GM21786 (cell line): Measurements from ENCODE around the gene STING1.
"Not testable (repeated sequence)": the region's sequence is repeated elsewhere in the genome, so short reads cannot be mapped to it uniquely, and the experiment has no call there.

Experiments
- ATAC-seq: cut with Tn5 transposase; IDR thresholded peaks from one replicate; pipeline ENCODE4 v1.9.1; 2021; ENCODE audit not compliant: unreplicated experiment

Gene STING1

DNA sequence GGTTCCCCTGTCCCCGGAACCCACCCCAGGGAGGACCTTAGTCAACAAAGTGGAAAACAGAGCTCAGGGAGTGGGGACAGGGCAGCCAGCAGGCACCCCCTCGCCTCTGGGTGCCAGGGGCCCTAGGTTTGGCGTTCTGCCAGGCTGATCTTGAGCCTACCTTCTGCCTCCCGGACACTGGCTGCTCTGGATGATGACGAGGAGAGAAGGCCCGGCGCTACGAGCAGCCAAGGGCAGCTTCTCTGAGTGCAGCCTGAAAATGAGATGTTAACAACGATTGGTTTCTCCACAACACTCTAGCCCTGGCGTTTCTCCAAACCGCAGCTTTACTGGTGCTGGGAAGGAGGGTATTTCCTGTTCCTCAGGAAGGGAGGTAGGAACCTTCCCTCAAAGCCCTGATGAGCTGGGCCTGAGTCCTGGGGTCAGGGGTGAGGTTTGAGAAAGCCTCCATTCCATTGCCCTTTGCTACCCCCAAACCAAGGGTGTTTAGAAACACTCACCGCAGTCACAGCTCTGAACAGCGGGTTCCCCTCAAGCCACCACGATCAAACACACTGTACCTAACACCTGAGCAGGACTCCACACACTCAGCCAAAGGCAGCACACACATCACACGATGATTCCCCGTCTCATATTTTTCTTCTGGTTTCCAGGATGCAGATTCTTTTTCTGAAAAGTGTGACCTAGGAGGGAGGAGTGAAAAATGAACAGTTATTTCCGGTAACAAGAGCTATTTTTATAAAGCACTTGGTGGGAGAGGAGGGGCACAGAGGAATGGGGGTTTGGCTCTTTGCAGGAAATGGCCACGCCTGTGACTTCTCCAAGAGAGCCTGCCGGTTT lies at the start of gene STING1:
TSS of gene STING1 (minus strand) at position 709 of the 840 bp plus-strand sequence. CDS start 1,054 bp downstream, outside the sequence.
- peak; percentile 46 for ATAC-seq

DNA sequence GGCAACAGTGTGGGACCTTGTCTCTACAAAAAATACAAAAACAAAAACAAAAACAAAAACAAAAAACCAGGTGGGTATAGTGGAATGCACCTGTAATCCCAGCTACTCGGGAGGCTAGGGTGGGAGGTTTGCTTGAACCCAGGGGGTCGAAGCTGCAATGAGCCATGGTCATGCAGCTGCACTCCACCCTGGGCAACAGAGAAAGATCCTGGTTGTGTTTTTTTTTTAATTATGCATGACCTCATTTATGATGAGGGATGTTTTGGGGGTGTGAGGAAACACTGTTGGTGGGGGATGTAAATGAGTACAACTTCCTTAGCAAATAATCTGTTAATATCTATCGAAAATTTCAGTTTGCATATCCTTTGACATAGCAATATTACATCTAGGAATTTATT lies 49.2 kb upstream of the STING1 start:
- ATAC-seq = no peak

DNA sequence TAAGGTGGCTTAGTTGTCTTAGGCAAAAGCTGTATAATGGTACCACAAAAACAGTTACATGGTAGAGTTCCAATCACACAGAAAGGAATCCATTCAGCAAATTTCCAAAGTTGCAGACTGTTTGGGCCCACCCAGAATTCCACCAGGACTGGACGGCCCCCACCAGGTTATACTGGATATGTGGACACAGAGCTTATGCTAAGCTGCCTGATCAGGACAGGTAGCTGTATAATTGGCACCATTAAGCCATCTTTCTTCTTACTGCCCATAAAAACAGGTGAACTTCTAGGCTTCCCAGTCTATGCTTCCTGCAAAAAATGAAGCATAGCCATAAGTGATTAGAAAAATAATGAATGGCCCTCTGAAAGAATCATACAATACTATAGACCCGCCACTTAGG lies 47.5 kb upstream of the STING1 start:
- not testable (repeated sequence) for ATAC-seq

DNA sequence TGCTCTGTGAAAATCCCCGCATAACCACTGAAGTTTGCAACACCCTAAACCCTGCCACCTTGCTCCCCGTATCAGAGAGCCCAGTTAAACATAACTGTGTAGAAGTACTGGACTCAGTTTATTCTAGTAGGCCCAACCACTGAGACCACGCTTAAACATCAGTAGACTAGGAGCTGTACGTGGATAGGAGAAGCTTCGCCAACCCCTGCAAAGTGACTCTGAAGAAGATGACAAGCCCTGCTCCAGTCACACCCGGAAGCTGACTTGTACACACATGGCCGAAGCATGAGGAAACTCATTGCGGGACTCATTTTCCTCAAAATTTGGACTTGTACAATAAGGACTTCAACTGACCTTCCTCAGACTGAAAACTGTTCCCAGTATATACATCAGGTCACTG lies 46.1 kb upstream of the STING1 start:
- not testable (repeated sequence) for ATAC-seq

DNA sequence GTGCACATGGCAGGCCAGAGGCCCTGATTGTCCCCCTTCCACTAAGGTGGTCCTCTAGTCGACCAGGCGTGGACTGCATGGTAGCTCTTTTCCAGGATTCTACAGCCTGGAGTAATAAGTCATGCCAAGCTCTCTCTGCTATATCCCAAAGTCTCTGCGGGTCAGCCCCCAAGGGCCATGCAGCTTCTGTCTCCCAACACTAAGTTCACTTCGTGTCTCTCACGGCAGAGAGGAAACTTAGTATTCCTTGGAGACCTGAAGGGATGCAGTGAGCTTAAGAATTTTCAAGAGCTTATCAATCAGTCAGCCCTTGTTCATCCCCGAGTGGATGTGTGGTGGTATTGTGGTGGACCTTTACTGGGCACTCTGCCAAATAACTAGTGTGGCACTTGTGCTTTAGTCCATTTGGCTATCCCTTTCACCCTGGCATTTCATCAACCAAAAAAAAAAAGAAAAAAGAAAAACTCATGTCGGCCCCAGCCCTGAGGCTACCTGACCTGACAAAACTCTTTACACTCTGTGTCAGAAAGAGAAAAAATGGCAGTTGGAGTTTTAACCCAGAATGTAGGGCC lies 45.4 kb upstream of the STING1 start:
- not testable (repeated sequence) for ATAC-seq

DNA sequence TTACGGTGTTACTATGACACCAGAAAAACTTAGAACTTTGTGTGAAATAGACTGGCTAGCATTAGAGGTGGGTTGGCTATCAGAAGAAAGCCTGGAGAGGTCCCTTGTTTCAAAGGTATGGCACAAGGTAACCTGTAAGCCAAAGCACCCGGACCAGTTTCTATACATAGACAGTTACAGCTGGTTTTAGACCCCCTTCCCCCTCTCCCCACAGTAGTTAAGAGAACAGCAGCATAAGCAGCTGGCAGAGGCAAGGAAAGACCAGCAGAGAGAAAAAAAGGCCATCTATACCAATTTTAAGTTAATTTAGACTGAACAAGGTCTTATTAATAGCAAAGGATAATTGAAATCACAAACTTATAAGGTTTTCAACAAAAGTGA lies 44.5 kb upstream of the STING1 start:
- ATAC-seq = not testable (repeated sequence)

DNA sequence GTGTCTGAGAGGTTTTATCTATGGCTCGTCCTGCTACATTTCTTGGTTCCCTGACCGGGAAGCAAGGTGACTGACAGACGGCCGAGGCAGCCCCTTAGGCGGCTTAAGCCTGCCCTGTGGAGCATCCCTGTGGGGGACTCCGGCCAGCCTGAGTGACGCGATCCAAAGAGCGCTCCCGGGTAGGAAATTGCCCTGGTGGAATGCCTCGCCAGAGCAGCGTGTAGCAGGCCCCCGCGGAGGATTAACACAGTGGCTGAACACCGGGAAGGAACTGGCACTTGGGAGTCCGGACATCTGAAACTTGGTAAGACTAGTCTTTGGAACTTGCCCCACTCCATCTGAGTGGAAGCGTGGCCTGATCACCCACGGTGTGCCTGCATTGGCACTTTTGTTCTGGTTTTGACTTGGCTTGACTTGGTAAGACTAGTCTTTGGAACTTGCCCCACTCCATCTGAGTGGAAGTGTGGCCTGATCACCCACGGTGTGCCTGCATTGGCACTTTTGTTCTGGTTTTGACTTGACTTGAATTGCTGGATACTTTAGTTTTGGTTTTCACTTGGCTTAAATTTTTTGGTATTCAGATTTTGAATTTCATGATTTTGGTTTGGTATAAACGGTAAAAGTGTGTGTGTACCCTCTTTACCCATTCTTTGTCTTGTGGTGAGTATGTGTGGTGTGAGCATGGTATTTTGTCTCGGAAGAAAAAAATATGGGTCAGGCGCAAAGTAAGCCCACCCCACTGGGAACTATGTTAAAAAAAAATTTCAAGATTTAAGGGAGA lies 43.9 kb upstream of the STING1 start:
- ATAC-seq = not testable (repeated sequence)

DNA sequence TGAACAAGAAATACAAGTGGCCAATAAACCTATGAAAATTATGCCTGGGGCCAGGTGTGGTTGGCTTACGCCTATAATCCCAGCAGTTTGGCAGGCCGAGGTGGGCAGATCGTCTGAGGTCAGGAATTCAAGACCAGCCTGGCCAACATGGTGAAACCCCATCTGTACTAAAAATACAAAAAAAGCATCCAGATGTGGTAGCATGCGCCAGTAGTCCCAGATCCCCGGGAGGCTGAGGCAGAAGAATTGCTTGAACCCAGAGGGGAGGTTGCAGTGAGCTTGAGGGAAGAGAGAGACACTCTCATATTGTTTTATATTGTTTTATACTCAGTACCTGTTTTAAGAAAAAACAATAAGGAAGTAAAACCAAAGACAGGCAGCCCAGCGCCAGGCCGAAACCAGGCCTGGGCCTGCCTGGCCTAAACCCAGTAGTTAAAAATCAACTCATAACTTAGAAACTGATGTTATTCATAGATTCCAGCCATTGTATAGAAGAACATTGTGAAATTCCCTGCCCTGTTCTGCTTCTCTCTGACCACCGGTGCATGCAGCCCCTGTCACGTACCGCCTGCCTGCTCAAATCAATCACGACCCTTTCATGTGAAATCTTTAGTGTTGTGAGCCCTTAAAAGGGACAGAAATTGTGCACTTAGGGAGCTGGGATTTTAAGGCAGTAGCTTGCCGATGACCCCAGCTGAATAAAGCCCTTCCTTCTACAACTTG lies 43.2 kb upstream of the STING1 start:
- ATAC-seq = not testable (repeated sequence)

DNA sequence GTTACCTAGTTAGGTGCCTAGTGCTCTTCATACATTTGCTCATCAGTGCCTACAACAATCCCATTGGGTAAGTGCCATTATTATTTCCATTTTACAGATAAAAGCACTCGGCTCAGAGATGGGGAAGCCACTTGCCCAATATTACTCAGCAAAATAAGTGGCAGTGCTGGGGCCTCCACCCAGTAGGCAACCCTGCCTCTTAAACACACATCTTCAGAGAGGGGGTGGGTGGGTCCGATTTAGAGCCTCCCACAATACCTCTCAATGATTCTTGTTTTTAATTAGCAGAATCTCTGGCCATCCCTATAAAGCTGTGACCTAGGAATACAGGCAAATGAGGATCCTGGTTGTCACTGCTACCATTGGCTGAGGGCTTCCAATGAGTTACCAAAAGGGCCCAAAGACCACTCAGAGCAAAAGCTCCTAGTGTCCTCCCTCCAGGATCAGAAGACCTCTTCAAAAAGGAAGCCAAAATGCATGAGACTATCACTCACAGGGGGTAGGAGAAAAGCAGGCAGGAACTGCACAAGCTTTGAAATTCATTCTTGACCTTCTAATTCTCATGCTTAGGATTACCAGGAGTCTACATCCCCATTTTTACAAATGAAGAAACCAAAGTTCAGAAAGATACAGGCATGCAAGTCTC lies 42.5 kb upstream of the STING1 start:
- ATAC-seq = no peak

DNA sequence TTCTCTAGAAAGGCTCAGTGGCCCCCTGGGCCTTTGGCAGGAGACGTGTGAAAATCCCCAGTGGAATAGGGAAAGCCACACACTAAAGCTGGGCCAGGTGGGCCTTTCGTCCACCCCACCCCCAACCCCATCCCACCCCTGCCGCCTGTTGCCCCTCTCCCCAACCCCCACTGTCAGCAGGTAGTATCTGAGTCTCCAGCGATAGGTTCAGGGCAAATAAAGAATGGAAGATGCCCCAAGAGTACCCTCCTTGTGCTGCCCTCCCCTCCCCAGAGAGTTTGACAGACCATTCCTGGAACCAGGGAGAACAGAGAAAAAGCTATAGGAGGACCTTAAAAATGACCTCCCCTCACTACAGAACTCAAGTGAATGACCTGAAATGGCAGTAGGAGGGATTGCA lies 41.9 kb upstream of the STING1 start:
- no peak for ATAC-seq

DNA sequence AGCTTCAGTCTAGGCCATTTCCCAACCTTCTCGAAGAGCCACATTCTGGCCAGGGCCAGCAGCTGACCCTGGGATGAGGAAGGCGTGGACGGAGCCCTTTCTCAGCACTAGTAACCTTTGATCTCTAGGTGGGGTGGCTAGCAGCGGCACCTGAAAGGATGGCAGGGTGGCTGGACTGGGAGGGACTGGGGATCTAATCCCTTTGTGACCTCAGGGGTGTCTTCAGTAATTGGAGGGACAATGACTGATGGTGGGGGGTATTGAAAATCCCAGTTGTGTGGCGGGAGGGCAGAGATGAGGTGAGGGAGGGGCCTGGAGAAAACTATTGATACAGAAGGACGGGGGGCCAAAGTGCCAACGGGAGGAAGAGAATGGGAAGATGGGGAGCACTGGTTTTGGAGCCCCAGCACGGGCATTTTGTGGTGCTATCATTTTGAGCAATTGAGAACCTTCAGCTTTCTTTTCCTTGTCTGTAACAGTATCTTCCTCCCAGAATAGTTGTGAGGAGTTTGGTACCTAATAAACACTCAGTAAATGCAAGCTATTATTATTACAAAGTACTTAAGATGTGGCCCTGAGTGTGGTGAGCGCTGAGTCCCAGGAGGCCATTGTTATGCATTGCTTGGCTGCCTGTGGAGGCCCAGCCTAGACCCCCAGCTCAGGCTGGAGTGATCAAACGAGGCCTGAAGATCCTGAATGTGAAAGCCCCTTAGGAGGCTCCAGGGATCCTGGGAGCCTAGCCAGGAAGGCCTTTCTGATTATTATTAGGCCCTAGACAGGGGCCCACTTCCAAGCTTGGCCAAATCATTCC lies 41.3 kb upstream of the STING1 start:
- ATAC-seq = no peak

DNA sequence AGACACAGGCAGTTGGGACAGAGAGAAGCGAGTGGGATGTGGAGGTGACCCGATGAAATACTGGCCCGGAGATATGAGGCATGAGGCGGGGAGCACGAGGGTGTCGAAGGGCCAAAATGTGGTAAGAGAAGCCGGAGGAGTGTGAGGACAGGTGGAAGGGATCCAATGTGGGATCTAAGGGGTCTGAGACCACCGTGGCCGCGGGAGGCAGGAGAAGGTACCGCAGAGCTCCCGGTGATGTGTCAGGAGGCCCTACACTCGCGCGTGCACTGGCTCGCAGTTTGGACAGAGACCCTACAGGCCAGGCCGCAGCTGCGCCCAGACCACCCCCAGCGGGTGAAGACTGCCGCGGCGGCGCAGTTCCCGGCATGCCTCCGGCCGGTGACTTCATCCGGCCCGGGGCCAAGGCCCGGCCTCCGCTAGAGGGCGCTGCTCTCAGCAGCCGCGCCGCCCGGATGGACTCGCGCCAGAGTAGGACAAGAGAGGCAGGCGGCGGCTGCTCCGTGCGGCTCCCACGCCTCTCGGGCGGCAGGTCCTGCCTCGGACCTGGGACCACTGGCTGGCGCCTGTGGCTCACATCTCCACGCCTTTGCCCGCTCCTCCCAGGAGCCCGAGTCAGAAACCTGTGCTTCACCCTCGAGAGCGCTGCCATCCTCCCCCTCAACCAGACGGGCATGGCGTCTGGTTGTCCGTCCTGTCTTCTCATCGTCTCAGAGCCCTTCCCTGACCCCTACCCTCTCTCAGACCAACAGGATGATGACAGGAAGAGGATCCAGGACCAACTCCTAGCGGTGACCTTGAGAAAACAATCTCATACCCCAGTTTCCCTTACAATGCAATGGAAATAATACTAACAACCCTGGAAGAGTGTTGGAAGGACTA lies 35.4 kb upstream of the STING1 start:
- ATAC-seq = peak; percentile 84

DNA sequence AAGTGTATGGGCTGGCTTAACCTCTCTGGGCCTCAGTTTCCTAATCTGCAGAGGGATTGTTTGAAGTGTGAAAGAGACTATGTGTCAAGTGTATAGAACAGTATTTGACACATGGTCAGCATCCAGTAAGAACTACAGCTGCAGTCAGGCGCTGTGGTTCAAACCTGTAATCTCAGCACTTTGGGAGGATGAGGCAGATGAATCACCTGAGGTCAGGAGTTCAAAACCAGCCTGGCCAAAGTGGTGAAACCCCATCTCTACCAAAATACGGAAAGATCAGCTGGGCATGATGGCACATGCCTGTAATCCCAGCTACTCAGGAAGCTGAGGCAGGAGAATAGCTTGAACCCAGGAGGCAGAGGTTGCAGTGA lies 31.9 kb upstream of the STING1 start:
- no peak for ATAC-seq

DNA sequence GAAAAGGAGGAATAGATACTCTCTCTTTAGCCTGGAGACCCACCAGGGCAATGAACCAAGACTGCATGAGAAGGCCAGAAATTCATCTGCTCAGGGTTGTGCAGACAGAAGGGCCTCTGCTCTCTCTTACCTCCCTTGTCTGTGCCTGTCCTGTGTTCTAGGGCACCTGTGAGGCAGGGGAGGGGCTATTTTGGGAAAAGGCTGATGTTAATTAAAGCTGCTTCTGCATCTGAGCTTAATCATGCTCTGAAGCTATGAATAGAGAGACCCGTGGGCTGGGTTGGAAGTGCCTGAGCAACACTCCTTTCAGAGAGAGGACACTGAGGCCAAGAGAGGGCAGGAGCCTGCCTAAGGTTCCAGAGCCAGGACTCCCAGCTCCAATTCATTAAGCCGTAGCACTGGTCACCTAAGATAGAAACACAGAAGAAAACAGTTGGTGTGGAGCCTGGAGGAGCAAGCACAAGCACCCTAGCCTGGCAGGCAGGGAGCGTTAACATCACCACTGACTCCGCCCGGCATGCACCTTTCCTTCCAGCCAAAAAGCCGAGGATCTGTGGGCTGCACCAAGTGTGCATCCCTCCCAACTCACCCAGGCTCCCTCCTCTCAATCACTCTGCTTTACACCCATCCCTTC lies 31.4 kb upstream of the STING1 start:
- ATAC-seq = peak; percentile 9

DNA sequence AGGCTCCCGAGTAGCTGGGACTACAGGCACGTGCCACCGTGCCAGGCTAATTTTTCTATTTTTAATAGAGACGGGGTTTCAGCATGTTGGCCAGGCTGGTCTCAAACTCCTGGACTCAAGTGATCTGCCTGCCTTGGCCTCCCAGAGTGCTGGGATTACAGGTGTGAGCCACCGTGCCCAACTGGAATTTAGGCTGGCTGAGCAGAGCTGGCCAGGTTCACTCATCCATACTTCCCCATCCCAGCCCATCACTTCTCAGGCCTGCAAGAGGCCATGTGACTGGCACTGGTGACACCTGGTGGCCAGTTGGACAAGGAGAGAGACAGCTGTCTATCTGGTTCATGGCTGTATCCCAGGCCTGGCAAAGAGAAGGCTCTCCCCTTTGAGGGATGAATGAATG lies 30.9 kb upstream of the STING1 start:
- ATAC-seq = peak; percentile 54

DNA sequence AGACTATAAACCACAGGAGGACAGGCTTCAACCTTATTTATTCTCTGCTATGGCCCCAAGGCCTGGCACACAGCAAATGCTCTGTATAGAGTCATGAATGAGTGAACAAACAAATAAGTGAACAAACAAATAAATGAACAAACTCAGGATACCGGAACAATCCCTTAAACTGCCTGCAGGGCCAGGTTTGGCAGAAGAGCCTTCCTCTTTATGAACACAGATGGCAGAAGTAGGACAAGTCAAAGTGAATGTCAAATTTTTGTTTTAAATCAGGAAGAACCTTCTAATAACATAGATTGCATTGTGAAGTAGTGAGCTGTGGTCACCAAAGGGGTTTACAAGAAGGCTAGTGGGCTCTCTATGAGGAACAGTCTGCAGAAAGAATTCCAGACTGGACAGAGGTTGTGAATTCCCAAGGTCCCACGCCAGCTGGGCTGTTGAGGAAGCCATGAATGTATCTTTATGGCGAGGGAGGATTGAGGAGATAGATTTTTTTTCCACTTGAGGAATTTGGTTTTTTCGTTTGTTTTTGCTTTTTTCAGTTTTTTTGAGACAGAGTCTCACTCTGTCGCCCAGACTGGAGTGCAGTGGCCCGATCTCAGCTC lies 30.3 kb upstream of the STING1 start:
- ATAC-seq = no peak

DNA sequence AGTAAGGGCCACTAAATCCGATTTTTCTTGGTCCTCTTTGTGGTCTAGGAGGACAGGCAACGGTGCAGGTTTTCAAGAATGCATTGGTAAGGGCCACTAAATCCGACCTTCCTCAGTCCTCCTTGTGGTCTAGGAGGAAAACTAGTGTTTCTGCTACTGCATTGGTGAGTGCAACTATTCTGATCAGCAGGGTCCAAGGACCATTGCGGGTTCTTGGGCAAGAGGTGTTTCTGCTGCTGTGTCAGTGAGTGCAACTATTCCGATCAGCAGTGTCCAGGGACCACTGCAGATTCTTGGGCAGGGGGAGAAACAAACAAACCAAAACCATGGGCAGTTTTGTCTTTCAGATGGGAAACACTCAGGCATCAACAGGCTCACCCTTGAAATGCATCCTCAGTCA lies 22.2 kb upstream of the STING1 start:
- not testable (repeated sequence) for ATAC-seq

DNA sequence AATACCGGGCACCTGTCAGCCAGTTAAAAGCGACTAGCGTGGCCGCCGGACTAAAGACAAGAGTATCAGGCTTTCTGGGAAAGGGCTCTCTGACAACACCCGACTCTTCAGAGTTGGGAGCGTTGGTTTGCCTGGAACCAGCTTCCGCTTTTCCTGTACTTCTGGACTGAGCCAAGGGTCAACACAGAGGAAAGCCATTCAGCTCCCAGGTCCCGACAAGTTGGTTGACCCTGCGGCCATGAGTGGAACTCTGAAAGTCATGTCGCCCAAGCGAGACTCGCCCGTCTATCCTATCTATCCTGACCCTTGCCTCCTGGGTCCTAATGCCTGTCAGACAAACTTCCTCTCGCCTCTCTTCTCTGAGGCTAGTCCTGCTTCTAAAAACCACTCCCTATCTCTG lies 21.3 kb upstream of the STING1 start:
- not testable (repeated sequence) for ATAC-seq
